Effector memory CD4-positive, alpha-beta T cell (primary cell): ENCODE data around the gene LRIT2.
A peak's percentile ranks its signal among the peaks of the same experiment; 100 is the strongest.

Source experiments
- DNase-seq, 3 donors: peaks; one replicate each; pipeline ENCODE4 v3.0.0-alpha.2; 2020
- H3K27ac ChIP-seq: 2 replicates; pipeline ENCODE4 v1.7.0; 2013; ENCODE audit warnings: mild to moderate bottlenecking, low read length, moderate library complexity; ENCODE audit not compliant: insufficient read depth, poor library complexity, severe bottlenecking
- H3K27me3 ChIP-seq: replicated peaks from 2 replicates; pipeline ENCODE4 v1.7.0; 2013; ENCODE audit warnings: mild to moderate bottlenecking, low read length; ENCODE audit not compliant: insufficient read depth, control insufficient read depth, poor library complexity, severe bottlenecking
- H3K36me3 ChIP-seq: 2 replicates; pipeline ENCODE4 v1.7.0; 2013; ENCODE audit warnings: mild to moderate bottlenecking, low read length, moderate library complexity; ENCODE audit not compliant: control insufficient read depth, insufficient read depth
- H3K4me1 ChIP-seq: 2 replicates; pipeline ENCODE4 v1.7.0; 2013; ENCODE audit warnings: low read length, mild to moderate bottlenecking; ENCODE audit not compliant: control insufficient read depth, insufficient read depth, poor library complexity, severe bottlenecking
- H3K4me3 ChIP-seq: 2 replicates; pipeline ENCODE4 v1.7.0; 2013; ENCODE audit warnings: low read length, low read depth, mild to moderate bottlenecking; ENCODE audit not compliant: insufficient read depth, poor library complexity, severe bottlenecking
- H3K9me3 ChIP-seq: 2 replicates; pipeline ENCODE4 v1.7.0; 2013; ENCODE audit warnings: mild to moderate bottlenecking, low read length, moderate library complexity; ENCODE audit not compliant: control insufficient read depth

The LRIT2 gene

GRCh38 chr10:84208023-84208422 lies 17.3 kb downstream of the LRIT2 start:
- no peaks in the 10 kb centered on the region for H3K4me1 ChIP-seq

GRCh38 chr10:84205853-84206525 lies 19.4 kb downstream of the LRIT2 start:
- no peak for DNase-seq
- H3K27ac ChIP-seq = no peak overlapping the region
- no peaks in the 10 kb centered on the region for H3K4me1 ChIP-seq
- no peaks in the 10 kb centered on the region for H3K27me3 ChIP-seq
- no peaks in the 10 kb centered on the region for H3K9me3 ChIP-seq
- no peaks in the 10 kb centered on the region for H3K36me3 ChIP-seq
- no peak overlapping the region for H3K4me3 ChIP-seq

More at GRCh38 chr10:84208023-84208422, 17.3 kb downstream of the LRIT2 start:
- H3K4me3 ChIP-seq = no peak overlapping the region
- H3K36me3 ChIP-seq = no peaks in the 10 kb centered on the region
- H3K27ac ChIP-seq = no peak overlapping the region
- H3K9me3 ChIP-seq = no peaks in the 10 kb centered on the region
- no peak for DNase-seq
- H3K27me3 ChIP-seq = no peaks in the 10 kb centered on the region

- Histone ChIP-seq H3K9me3 (no peaks in the 10 kb centered on the region), H3K36me3 (no peaks in the 10 kb centered on the region), H3K4me3 (no peak overlapping the region), H3K27ac (no peak overlapping the region), H3K4me1 (no peaks in the 10 kb centered on the region), H3K27me3 (no peaks in the 10 kb centered on the region)
- peak; percentile 19 to 32 (median 32) for DNase-seq
Measured at GRCh38 chr10:84205049-84205852, 20.1 kb downstream of the LRIT2 start.

- Histone ChIP-seq H3K9me3 (no peaks in the 10 kb centered on the region), H3K36me3 (no peaks in the 10 kb centered on the region), H3K27ac (no peak overlapping the region), H3K4me3 (no peak overlapping the region), H3K27me3 (no peaks in the 10 kb centered on the region), H3K4me1 (no peaks in the 10 kb centered on the region)
- no peak for DNase-seq
Measured at GRCh38 chr10:84204610-84205009, 20.7 kb downstream of the LRIT2 start.

- Histone ChIP-seq H3K27ac (no peak overlapping the region), H3K27me3 (no peaks in the 10 kb centered on the region), H3K9me3 (no peaks in the 10 kb centered on the region), H3K4me1 (no peaks in the 10 kb centered on the region), H3K4me3 (no peak overlapping the region), H3K36me3 (no peaks in the 10 kb centered on the region)
- no peak for DNase-seq
Measured at GRCh38 chr10:84204122-84204521, 21.2 kb downstream of the LRIT2 start.

GRCh38 chr10:84202349-84202748 lies 23.0 kb downstream of the LRIT2 start:
- no peaks in the 10 kb centered on the region for H3K9me3 ChIP-seq
- no peak overlapping the region for H3K4me3 ChIP-seq
- DNase-seq = no peak
- H3K27ac ChIP-seq = no peak overlapping the region
- no peaks in the 10 kb centered on the region for H3K27me3 ChIP-seq
- H3K4me1 ChIP-seq = no peaks in the 10 kb centered on the region
- no peaks in the 10 kb centered on the region for H3K36me3 ChIP-seq

- no peak overlapping the region for H3K27ac ChIP-seq
- H3K36me3 ChIP-seq = no peaks in the 10 kb centered on the region
- H3K9me3 ChIP-seq = no peaks in the 10 kb centered on the region
- H3K27me3 ChIP-seq = no peaks in the 10 kb centered on the region
- no peak overlapping the region for H3K4me3 ChIP-seq
- DNase-seq = no peak
- H3K4me1 ChIP-seq = no peaks in the 10 kb centered on the region
Measured at GRCh38 chr10:84201682-84202081, 23.7 kb downstream of the LRIT2 start.

- Histone ChIP-seq H3K27ac (no peak overlapping the region), H3K4me3 (no peak overlapping the region), H3K36me3 (no peaks in the 10 kb centered on the region), H3K9me3 (no peaks in the 10 kb centered on the region), H3K4me1 (no peaks in the 10 kb centered on the region), H3K27me3 (no peaks in the 10 kb centered on the region)
- no peak for DNase-seq
Measured at GRCh38 chr10:84201244-84201606, 24.1 kb downstream of the LRIT2 start.

GRCh38 chr10:84200537-84201243 lies 24.7 kb downstream of the LRIT2 start:
- H3K27me3 ChIP-seq = no peaks in the 10 kb centered on the region

More at GRCh38 chr10:84200537-84201243, 24.7 kb downstream of the LRIT2 start:
- Histone ChIP-seq H3K9me3 (no peaks in the 10 kb centered on the region), H3K27ac (no peak overlapping the region), H3K4me1 (no peaks in the 10 kb centered on the region), H3K4me3 (no peak overlapping the region), H3K36me3 (no peaks in the 10 kb centered on the region)
- DNase-seq = no peak
